GM18868 (cell line): ENCODE data around the gene AKR1C8.
"Not testable (repeated sequence)": the region's sequence is repeated elsewhere in the genome, so short reads cannot be mapped to it uniquely, and the experiment has no call there.

Experiments
- ATAC-seq: cut with Tn5 transposase; IDR thresholded peaks from one replicate; pipeline ENCODE4 v1.9.1; 2021; ENCODE audit warnings: mild to moderate bottlenecking, moderate library complexity; ENCODE audit not compliant: unreplicated experiment

Gene AKR1C8

GRCh38 chr10:5168897-5169420 is 16.0 kb downstream of the AKR1C8 start:
- no peak for ATAC-seq

GRCh38 chr10:5165738-5166137 is 19.2 kb downstream of the AKR1C8 start:
- ATAC-seq, result no peak

- no peak for ATAC-seq
These were observed 21.5 kb downstream of the AKR1C8 start for GRCh38 chr10:5163487-5163886.

- ATAC-seq, result no peak
These were observed 25.8 kb downstream of the AKR1C8 start for GRCh38 chr10:5159126-5159525.

GRCh38 chr10:5157501-5157900 is 27.4 kb downstream of the AKR1C8 start:
- no peak for ATAC-seq

- ATAC-seq, result no peak
These were observed 29.0 kb downstream of the AKR1C8 start for GRCh38 chr10:5155951-5156350.

GRCh38 chr10:5151076-5151475 is 33.9 kb downstream of the AKR1C8 start:
- ATAC-seq, result no peak

- no peak for ATAC-seq
These were observed 36.3 kb downstream of the AKR1C8 start for GRCh38 chr10:5148678-5149032.

- no peak for ATAC-seq
These were observed 36.8 kb downstream of the AKR1C8 start for GRCh38 chr10:5147981-5148677.

- ATAC-seq, result no peak
These were observed 37.5 kb downstream of the AKR1C8 start for GRCh38 chr10:5147255-5147980.

- ATAC-seq, result no peak
These were observed 38.1 kb downstream of the AKR1C8 start for GRCh38 chr10:5146920-5147254.

GRCh38 chr10:5143137-5143536 is 41.8 kb downstream of the AKR1C8 start:
- ATAC-seq, result no peak

- ATAC-seq, result no peak
These were observed 42.8 kb downstream of the AKR1C8 start for GRCh38 chr10:5142199-5142598.

- ATAC-seq, result not testable (repeated sequence)
These were observed 47.3 kb downstream of the AKR1C8 start for GRCh38 chr10:5137699-5138098.

GRCh38 chr10:5136468-5137087 is 48.4 kb downstream of the AKR1C8 start:
- ATAC-seq, result no peak

- no peak for ATAC-seq
These were observed 49.4 kb downstream of the AKR1C8 start for GRCh38 chr10:5135581-5135980.

- ATAC-seq, result no peak
These were observed 59.5 kb downstream of the AKR1C8 start for GRCh38 chr10:5125315-5126044.

- no peak for ATAC-seq
These were observed 61.1 kb downstream of the AKR1C8 start for GRCh38 chr10:5123886-5124285.

GRCh38 chr10:5119997-5120396 is 65.0 kb downstream of the AKR1C8 start:
- ATAC-seq, result not testable (repeated sequence)

GRCh38 chr10:5117026-5117425 is 67.9 kb downstream of the AKR1C8 start:
- ATAC-seq, result no peak

GRCh38 chr10:5116621-5117020 is 68.3 kb downstream of the AKR1C8 start:
- ATAC-seq, result no peak
